ENCODE data around the gene SESTD1.

GRCh38 chr2:179298666-179299065 is 34.0 kb upstream of the SESTD1 start:
- TF ChIP-seq ZNF280D (CRISPR knock-in tag; IDR thresholded peaks at IDR 0.05) (no peak), CTCF (CRISPR knock-in tag; IDR thresholded peaks at IDR 0.05) (no peak), ATF6 (CRISPR knock-in tag; conservative IDR thresholded peaks at IDR 0.05) (no peak), ZNF589 (CRISPR knock-in tag; conservative IDR thresholded peaks at IDR 0.05) (no peak), ZNF557 (CRISPR knock-in tag; IDR thresholded peaks at IDR 0.05) (no peak), BHLHE40 (IDR thresholded peaks at IDR 0.05; ENCODE audit: low read length) (no peak), CREB1 (IDR thresholded peaks at IDR 0.05) (no peak), CREB1 (CRISPR knock-in tag; IDR thresholded peaks at IDR 0.05) (no peak)

All from HepG2 (cell line).